Measurements from ENCODE around the gene SAMD4B. TPM values are rescaled to one million over a fixed set of nuclear protein-coding genes. Genes with fewer than 3 reads are reported as not detected.
A peak's percentile ranks its signal among the peaks of the same experiment; 100 is the strongest.

Gene SAMD4B
- total and polyA plus RNA-seq, 9 of the 15 experiments (the other 6 are each of a cell fraction or from before 2014, with no cell fraction given), result 3.4 to 90.5 (median 38.0) TPM

GRCh38 chr19:39347332-39348164 lies 5.3 kb downstream of the SAMD4B start (continued):
- TF ChIP-seq ZBTB1 (CRISPR knock-in tag; IDR thresholded peaks at IDR 0.05; ENCODE audit: borderline replicate concordance, low read depth) (no peak), ARID3B (CRISPR knock-in tag; IDR thresholded peaks at IDR 0.05; ENCODE audit: borderline replicate concordance) (no peak), ELK1 (CRISPR knock-in tag; IDR thresholded peaks at IDR 0.05) (no peak), TCF7 (IDR thresholded peaks at IDR 0.05; ENCODE audit: borderline replicate concordance) (no peak), ZNF785 (CRISPR knock-in tag; IDR thresholded peaks at IDR 0.05) (no peak), HMG20A (CRISPR knock-in tag; conservative IDR thresholded peaks at IDR 0.05) (no peak), RCOR1 (IDR thresholded peaks at IDR 0.05; ENCODE audit: borderline replicate concordance in 1 of 2, low read depth in 2 of 2, low read length in 2 of 2) (peak in 1 of 2 experiments; percentile 80; a peak in 2 of 4 replicates), TAL1 (IDR thresholded peaks at IDR 0.05) (peak; percentile 27; the same call in 1 of the 2 replicates), ETV6 (IDR thresholded peaks at IDR 0.05; ENCODE audit: borderline replicate concordance in 1 of 2, low read depth in 2 of 2, low read length in 1 of 2) (no peak), ETV6 (CRISPR knock-in tag; IDR thresholded peaks at IDR 0.05; ENCODE audit: borderline replicate concordance) (no peak), ZBTB17 (CRISPR knock-in tag; IDR thresholded peaks at IDR 0.05) (no peak), ZBTB7A (IDR thresholded peaks at IDR 0.05; ENCODE audit: borderline replicate concordance, control insufficient read depth, low read depth, low read length) (no peak), PKNOX1 (IDR thresholded peaks at IDR 0.05) (peak; percentile 46), ETV1 (tag; conservative IDR thresholded peaks at IDR 0.05; ENCODE audit: low read depth) (no peak), RBM34 (IDR thresholded peaks at IDR 0.05; ENCODE audit: borderline replicate concordance, insufficient read depth, low read length) (no peak), ATF7 (IDR thresholded peaks at IDR 0.05) (peak; percentile 47)
- TF ChIP-seq, protein P1, sequence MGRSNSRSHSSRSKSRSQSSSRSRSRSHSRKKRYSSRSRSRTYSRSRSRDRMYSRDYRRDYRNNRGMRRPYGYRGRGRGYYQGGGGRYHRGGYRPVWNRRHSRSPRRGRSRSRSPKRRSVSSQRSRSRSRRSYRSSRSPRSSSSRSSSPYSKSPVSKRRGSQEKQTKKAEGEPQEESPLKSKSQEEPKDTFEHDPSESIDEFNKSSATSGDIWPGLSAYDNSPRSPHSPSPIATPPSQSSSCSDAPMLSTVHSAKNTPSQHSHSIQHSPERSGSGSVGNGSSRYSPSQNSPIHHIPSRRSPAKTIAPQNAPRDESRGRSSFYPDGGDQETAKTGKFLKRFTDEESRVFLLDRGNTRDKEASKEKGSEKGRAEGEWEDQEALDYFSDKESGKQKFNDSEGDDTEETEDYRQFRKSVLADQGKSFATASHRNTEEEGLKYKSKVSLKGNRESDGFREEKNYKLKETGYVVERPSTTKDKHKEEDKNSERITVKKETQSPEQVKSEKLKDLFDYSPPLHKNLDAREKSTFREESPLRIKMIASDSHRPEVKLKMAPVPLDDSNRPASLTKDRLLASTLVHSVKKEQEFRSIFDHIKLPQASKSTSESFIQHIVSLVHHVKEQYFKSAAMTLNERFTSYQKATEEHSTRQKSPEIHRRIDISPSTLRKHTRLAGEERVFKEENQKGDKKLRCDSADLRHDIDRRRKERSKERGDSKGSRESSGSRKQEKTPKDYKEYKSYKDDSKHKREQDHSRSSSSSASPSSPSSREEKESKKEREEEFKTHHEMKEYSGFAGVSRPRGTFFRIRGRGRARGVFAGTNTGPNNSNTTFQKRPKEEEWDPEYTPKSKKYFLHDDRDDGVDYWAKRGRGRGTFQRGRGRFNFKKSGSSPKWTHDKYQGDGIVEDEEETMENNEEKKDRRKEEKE (IDR thresholded peaks at IDR 0.05; ENCODE audit: borderline replicate concordance in 1 of 2, control insufficient read depth in 1 of 2, low read depth in 2 of 2, low read length in 1 of 2), result no peak
- TF ChIP-seq, protein P2, sequence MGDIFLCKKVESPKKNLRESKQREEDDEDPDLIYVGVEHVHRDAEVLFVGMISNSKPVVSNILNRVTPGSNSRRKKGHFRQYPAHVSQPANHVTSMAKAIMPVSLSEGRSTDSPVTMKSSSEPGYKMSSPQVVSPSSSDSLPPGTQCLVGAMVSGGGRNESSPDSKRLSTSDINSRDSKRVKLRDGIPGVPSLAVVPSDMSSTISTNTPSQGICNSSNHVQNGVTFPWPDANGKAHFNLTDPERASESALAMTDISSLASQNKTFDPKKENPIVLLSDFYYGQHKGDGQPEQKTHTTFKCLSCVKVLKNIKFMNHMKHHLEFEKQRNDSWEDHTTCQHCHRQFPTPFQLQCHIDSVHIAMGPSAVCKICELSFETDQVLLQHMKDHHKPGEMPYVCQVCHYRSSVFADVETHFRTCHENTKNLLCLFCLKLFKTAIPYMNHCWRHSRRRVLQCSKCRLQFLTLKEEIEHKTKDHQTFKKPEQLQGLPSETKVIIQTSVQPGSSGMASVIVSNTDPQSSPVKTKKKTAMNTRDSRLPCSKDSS (IDR thresholded peaks at IDR 0.05; ENCODE audit: low read depth, partially characterized antibody), result no peak

Data from K562 (cell line).